ENCODE data around the gene SCAP.

DNA sequence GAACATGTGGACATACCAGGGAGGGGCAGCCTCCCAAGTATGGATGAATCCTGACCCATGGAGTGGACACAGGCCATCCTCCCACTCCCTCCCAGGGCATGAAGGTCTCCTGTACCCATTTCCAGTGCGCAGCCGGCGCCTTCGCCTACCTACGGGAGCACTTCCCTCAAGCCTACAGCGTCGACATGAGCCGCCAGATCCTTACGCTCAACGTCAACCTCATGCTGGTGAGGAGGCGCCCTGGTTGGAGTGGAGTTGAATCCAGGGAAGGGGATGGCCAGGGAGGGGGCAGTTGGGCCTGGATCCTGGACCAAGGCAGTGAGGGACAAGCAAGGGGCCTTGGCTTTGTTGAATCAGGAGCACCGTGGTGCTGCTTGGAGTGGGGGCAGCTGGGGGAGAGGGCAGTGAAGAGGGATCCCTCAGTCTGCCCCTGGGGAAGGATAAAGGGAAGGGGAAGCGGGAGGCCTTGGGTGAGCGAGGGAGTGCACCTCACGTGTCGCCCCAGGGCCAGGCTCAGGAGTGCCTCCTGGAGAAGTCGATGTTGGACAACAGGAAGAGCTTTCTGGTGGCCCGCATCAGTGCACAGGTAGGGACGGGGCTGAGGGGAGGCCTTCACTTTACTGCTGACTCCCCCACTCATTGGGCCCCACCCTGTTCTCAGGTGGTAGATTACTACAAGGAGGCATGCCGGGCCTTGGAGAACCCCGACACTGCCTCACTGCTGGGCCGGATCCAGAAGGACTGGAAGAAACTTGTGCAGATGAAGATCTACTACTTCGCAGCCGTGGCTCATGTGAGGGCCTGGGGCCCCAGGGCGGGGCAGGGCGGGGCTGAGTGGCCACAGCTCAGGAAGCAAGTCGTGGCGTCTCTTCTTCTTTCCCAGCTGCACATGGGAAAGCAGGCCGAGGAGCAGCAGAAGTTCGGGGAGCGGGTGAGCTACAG lies 69.7 kb downstream of the SCAP start:
- TF ChIP-seq EZH2 (IDR thresholded peaks at IDR 0.05; ENCODE audit: borderline replicate concordance, insufficient read depth, low read depth, low read length, poor library complexity, severe bottlenecking) (no peak), CTCF (IDR thresholded peaks at IDR 0.05) (no peak)

Data from B cell (primary cell).